ENCODE measurements around the gene LLPH. TPM values are rescaled to one million over a fixed set of nuclear protein-coding genes. Genes with fewer than 3 reads are reported as not detected.

Gene LLPH
- total RNA-seq, 1 experiment from 2014 or later: 32.3 TPM

GRCh38 chr12:66115071-66115600 lies 15.4 kb downstream of the LLPH start:
- TF ChIP-seq CTCF (IDR thresholded peaks at IDR 0.05; ENCODE audit: insufficient read depth in 1 of 2, low read depth in 1 of 2, low read length in 1 of 2, severe bottlenecking in 1 of 2, unreplicated experiment in 1 of 2): no peak
- ChIA-PET CTCF (no interaction called here), POLR2A (no interaction called here)
- BruUV-seq (replicated peaks): no TSS peak
- intact Hi-C loops (cut with micrococcal nuclease; ENCODE audit: unreplicated experiment): no loop called here
- no peak for DNase-seq
- no peaks in the 10 kb centered on the region for H3K36me3 ChIP-seq (ENCODE audit: control insufficient read depth, insufficient read depth, low read length)
- no peaks in the 10 kb centered on the region for H3K9me3 ChIP-seq
- no peaks in the 10 kb centered on the region for H3K9me3 Mint-ChIP-seq (ENCODE audit: unreplicated experiment)
- no peaks in the 10 kb centered on the region for H3K27me3 Mint-ChIP-seq (ENCODE audit: insufficient read depth, unreplicated experiment)
- no peaks in the 10 kb centered on the region for H3K27me3 ChIP-seq (replicated peaks; ENCODE audit: control insufficient read depth, insufficient read depth, low read length)
- 0 out of 2 replicates have a peak, but pooled peaks cover 7% of the 10 kb centered on the region for H3K4me1 ChIP-seq
- no peak overlapping the region for H3K27ac Mint-ChIP-seq (ENCODE audit: unreplicated experiment)
- no peak overlapping the region for H3K4me3 Mint-ChIP-seq (ENCODE audit: unreplicated experiment)
- peaks cover 9% of the 10 kb centered on the region for H3K4me1 Mint-ChIP-seq (ENCODE audit: low read depth, unreplicated experiment)
- no peak overlapping the region for H3K4me3 ChIP-seq (ENCODE audit: low read depth, low read length)
- H3K36me3 Mint-ChIP-seq (ENCODE audit: insufficient read depth, unreplicated experiment): no peaks in the 10 kb centered on the region

- no peak overlapping the region for H3K4me3 ChIP-seq (ENCODE audit: low read depth, low read length)
- H3K36me3 ChIP-seq (ENCODE audit: control insufficient read depth, insufficient read depth, low read length): no peaks in the 10 kb centered on the region
- POLR2A ChIA-PET: no interaction called here
- no peaks in the 10 kb centered on the region for H3K9me3 ChIP-seq
- peaks cover 9% of the 10 kb centered on the region for H3K4me1 Mint-ChIP-seq (ENCODE audit: low read depth, unreplicated experiment)
- no peak for TF ChIP-seq CTCF (IDR thresholded peaks at IDR 0.05; ENCODE audit: insufficient read depth in 1 of 2, low read depth in 1 of 2, low read length in 1 of 2, severe bottlenecking in 1 of 2, unreplicated experiment in 1 of 2)
- H3K4me1 ChIP-seq: 0 out of 2 replicates have a peak, but pooled peaks cover 7% of the 10 kb centered on the region
- H3K27ac Mint-ChIP-seq (ENCODE audit: unreplicated experiment): no peak overlapping the region
- no peaks in the 10 kb centered on the region for H3K27me3 ChIP-seq (replicated peaks; ENCODE audit: control insufficient read depth, insufficient read depth, low read length)
- no peaks in the 10 kb centered on the region for H3K27me3 Mint-ChIP-seq (ENCODE audit: insufficient read depth, unreplicated experiment)
- DNase-seq: no peak
- CTCF ChIA-PET: no interaction called here
- intact Hi-C loops (cut with micrococcal nuclease; ENCODE audit: unreplicated experiment): no loop called here
- BruUV-seq (replicated peaks): no TSS peak
- H3K36me3 Mint-ChIP-seq (ENCODE audit: insufficient read depth, unreplicated experiment): no peaks in the 10 kb centered on the region
- no peaks in the 10 kb centered on the region for H3K9me3 Mint-ChIP-seq (ENCODE audit: unreplicated experiment)
- H3K4me3 Mint-ChIP-seq (ENCODE audit: unreplicated experiment): no peak overlapping the region
Observed at GRCh38 chr12:66113471-66113870, 17.1 kb downstream of the LLPH start.

GRCh38 chr12:66111605-66112004 lies 18.9 kb downstream of the LLPH start:
- no peak for TF ChIP-seq CTCF (IDR thresholded peaks at IDR 0.05; ENCODE audit: insufficient read depth in 1 of 2, low read depth in 1 of 2, low read length in 1 of 2, severe bottlenecking in 1 of 2, unreplicated experiment in 1 of 2)
- BruUV-seq (replicated peaks): no TSS peak

More at GRCh38 chr12:66111605-66112004, 18.9 kb downstream of the LLPH start:
- POLR2A ChIA-PET: no interaction called here
- H3K27ac Mint-ChIP-seq (ENCODE audit: unreplicated experiment): no peak overlapping the region
- H3K4me3 ChIP-seq (ENCODE audit: low read depth, low read length): no peak overlapping the region
- H3K4me1 Mint-ChIP-seq (ENCODE audit: low read depth, unreplicated experiment): peaks cover 15% of the 10 kb centered on the region
- H3K9me3 Mint-ChIP-seq (ENCODE audit: unreplicated experiment): no peaks in the 10 kb centered on the region
- peak in 1 of 2 experiments; percentile 32 for DNase-seq
- H3K36me3 ChIP-seq (ENCODE audit: control insufficient read depth, insufficient read depth, low read length): no peaks in the 10 kb centered on the region
- no peak overlapping the region for H3K4me3 Mint-ChIP-seq (ENCODE audit: unreplicated experiment)
- H3K4me1 ChIP-seq: 0 out of 2 replicates have a peak, but pooled peaks cover 7% of the 10 kb centered on the region
- H3K9me3 ChIP-seq: no peaks in the 10 kb centered on the region
- no peaks in the 10 kb centered on the region for H3K36me3 Mint-ChIP-seq (ENCODE audit: insufficient read depth, unreplicated experiment)
- no peaks in the 10 kb centered on the region for H3K27me3 ChIP-seq (replicated peaks; ENCODE audit: control insufficient read depth, insufficient read depth, low read length)
- intact Hi-C loops (cut with micrococcal nuclease; ENCODE audit: unreplicated experiment): no loop called here
- CTCF ChIA-PET: no interaction called here
- H3K27me3 Mint-ChIP-seq (ENCODE audit: insufficient read depth, unreplicated experiment): no peaks in the 10 kb centered on the region
